ENCODE data around the gene PIK3CB. TPM values are rescaled to one million over a fixed set of nuclear protein-coding genes. Genes with fewer than 3 reads are reported as not detected.

Gene PIK3CB
- total and polyA plus RNA-seq, 4 donors: 12.8 to 41.9 (median 27.5) TPM

DNA sequence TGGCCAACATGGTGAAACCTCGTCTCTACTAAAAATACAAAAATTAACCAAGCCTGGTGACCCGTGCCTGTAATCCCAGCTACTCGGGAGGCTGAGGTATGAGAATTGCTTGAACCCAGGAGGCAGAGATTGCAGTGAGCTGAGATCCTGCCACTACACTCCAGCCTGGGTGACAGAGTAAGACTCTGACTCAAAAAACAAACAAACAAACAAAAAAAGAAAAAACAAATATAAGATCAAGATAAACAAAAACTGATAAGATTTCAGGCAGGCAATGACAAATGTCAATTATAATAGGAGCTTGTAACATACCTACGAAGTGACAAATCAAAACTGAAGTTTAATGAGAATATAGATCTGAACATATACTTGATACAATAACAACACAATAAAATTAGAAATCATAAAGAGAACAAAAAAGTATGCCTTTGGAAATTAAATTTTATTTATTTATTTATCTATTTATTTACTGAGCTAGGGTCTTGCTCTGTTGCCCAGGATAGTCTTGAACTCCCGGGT, 155.8 kb downstream of the PIK3CB start:
- no peak overlapping the region for H3K4me3 ChIP-seq
- no peak overlapping the region for H3K9ac ChIP-seq (ENCODE audit: insufficient read depth in 1 of 2, low read length in 2 of 2)
- H3K27me3 ChIP-seq (ENCODE audit: control insufficient read depth in 3 of 3, insufficient read depth in 3 of 3, low read length in 2 of 3): no peaks in the 10 kb centered on the region
- no peak for DNase-seq
- TF ChIP-seq, protein P1, sequence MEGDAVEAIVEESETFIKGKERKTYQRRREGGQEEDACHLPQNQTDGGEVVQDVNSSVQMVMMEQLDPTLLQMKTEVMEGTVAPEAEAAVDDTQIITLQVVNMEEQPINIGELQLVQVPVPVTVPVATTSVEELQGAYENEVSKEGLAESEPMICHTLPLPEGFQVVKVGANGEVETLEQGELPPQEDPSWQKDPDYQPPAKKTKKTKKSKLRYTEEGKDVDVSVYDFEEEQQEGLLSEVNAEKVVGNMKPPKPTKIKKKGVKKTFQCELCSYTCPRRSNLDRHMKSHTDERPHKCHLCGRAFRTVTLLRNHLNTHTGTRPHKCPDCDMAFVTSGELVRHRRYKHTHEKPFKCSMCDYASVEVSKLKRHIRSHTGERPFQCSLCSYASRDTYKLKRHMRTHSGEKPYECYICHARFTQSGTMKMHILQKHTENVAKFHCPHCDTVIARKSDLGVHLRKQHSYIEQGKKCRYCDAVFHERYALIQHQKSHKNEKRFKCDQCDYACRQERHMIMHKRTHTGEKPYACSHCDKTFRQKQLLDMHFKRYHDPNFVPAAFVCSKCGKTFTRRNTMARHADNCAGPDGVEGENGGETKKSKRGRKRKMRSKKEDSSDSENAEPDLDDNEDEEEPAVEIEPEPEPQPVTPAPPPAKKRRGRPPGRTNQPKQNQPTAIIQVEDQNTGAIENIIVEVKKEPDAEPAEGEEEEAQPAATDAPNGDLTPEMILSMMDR (IDR thresholded peaks at IDR 0.05; ENCODE audit: control extremely low read depth, extremely low read depth): no peak
- no peaks in the 10 kb centered on the region for H3K4me1 ChIP-seq (ENCODE audit: control insufficient read depth in 5 of 5, insufficient read depth in 5 of 5, low read length in 5 of 5)
- peaks cover 0 to 4% (median 0%) of the 10 kb centered on the region in 4 donors for H3K9me3 ChIP-seq (ENCODE audit: control insufficient read depth in 4 of 4, insufficient read depth in 3 of 4, low read length in 3 of 4)
- peaks cover 0 to 9% (median 7%) of the 10 kb centered on the region in 4 donors for H3K36me3 ChIP-seq (ENCODE audit: control insufficient read depth in 4 of 4, insufficient read depth in 4 of 4, low read length in 4 of 4)
- no peak overlapping the region for H3K27ac ChIP-seq (ENCODE audit: low read depth in 1 of 2, low read length in 1 of 2)
- no peak for ATAC-seq (ENCODE audit: insufficient read depth, low FRiP score)
- WGBS, 2 donors: 92 to 95% methylated on average over 5 of the region's 5 CpGs

DNA sequence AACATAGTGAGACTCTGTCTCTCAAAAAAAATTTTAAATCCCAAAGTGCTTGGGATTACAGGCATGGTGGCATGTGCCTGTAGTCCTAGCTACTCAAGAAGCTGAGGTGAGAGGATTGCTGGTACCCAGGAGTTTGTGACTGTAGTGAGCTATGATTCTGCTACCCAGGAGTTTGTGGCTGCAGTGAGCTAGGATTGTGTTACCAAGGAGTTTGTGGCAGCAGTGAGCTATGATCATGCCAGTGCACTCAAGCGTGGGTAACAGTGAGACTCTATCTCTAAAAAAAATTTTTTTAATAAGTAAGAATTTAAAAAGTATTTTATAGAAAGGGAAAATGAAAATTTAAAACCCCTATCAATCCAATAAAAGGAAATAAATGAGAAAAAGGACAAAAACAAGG, 156.6 kb downstream of the PIK3CB start:
- no peak for DNase-seq
- no peaks in the 10 kb centered on the region for H3K27me3 ChIP-seq (ENCODE audit: control insufficient read depth in 3 of 3, insufficient read depth in 3 of 3, low read length in 2 of 3)
- peaks cover 0 to 9% (median 7%) of the 10 kb centered on the region in 4 donors for H3K36me3 ChIP-seq (ENCODE audit: control insufficient read depth in 4 of 4, insufficient read depth in 4 of 4, low read length in 4 of 4)
- H3K27ac ChIP-seq (ENCODE audit: low read depth in 1 of 2, low read length in 1 of 2): no peak overlapping the region
- no peak for ATAC-seq (ENCODE audit: insufficient read depth, low FRiP score)
- no peaks in the 10 kb centered on the region for H3K4me1 ChIP-seq (ENCODE audit: control insufficient read depth in 5 of 5, insufficient read depth in 5 of 5, low read length in 5 of 5)
- 97 to 100% methylated on average over 1 of the region's 1 CpG for WGBS, 2 donors
- H3K4me3 ChIP-seq: no peak overlapping the region
- TF ChIP-seq, protein P1 (IDR thresholded peaks at IDR 0.05; ENCODE audit: control extremely low read depth, extremely low read depth): no peak
- H3K9ac ChIP-seq (ENCODE audit: insufficient read depth in 1 of 2, low read length in 2 of 2): no peak overlapping the region
- peaks cover 0 to 4% (median 0%) of the 10 kb centered on the region in 4 donors for H3K9me3 ChIP-seq (ENCODE audit: control insufficient read depth in 4 of 4, insufficient read depth in 3 of 4, low read length in 3 of 4)

DNA sequence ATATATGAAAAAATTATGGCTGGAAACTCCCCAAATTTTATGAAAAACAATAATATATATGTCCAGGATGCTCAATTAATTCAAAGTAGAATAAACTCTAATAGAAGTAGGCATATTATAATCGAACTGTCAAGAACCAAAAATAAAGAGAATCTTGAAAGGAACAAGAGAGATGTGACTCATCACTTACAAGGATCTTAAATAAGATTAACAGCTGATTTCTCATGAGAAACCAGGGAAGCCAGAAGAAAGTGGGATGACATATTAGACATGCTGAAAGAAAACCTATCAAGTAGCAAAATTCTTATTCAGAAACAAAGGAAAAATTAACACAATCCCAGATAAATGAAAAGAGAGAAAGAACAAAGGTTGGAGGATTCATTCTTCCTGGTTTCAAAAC, 159.3 kb downstream of the PIK3CB start:
- Histone ChIP-seq H3K9me3 (ENCODE audit: control insufficient read depth in 4 of 4, insufficient read depth in 3 of 4, low read length in 3 of 4) (peaks cover 0 to 4% (median 0%) of the 10 kb centered on the region in 4 donors), H3K4me3 (no peak overlapping the region), H3K9ac (ENCODE audit: insufficient read depth in 1 of 2, low read length in 2 of 2) (no peak overlapping the region), H3K27ac (ENCODE audit: low read depth in 1 of 2, low read length in 1 of 2) (no peak overlapping the region), H3K4me1 (ENCODE audit: control insufficient read depth in 5 of 5, insufficient read depth in 5 of 5, low read length in 5 of 5) (peaks cover 0 to 6% (median 0%) of the 10 kb centered on the region in 5 donors), H3K27me3 (ENCODE audit: control insufficient read depth in 3 of 3, insufficient read depth in 3 of 3, low read length in 2 of 3) (no peaks in the 10 kb centered on the region), H3K36me3 (ENCODE audit: control insufficient read depth in 4 of 4, insufficient read depth in 4 of 4, low read length in 4 of 4) (peaks cover 0 to 10% (median 4%) of the 10 kb centered on the region in 4 donors)
- WGBS, 2 donors: 99 to 100% methylated on average over 1 of the region's 1 CpG
- DNase-seq (no peak), ATAC-seq (ENCODE audit: insufficient read depth, low FRiP score) (no peak)
- TF ChIP-seq, protein P1 (IDR thresholded peaks at IDR 0.05; ENCODE audit: control extremely low read depth, extremely low read depth): no peak

Data from lung (tissue), 12 donors.